Ishikawa (cell line): Measurements from ENCODE around the gene FAM171A1.

Experiments
- CREB1 ChIP-seq: IDR thresholded peaks from 2 replicates; pipeline ENCODE4 v1.6.1; 2012; ENCODE audit warnings: low read depth
- EGR1 ChIP-seq: IDR thresholded peaks from 2 replicates; pipeline ENCODE4 v1.6.1; 2012
- EP300 ChIP-seq: IDR thresholded peaks from 2 replicates; pipeline ENCODE4 v1.6.1; 2012; ENCODE audit warnings: borderline replicate concordance
- FOXM1 ChIP-seq: IDR thresholded peaks from 2 replicates; pipeline ENCODE4 v1.6.1; 2012; ENCODE audit warnings: low read depth, borderline replicate concordance
- MAX ChIP-seq: IDR thresholded peaks from 2 replicates; pipeline ENCODE4 v1.6.1; 2012
- RAD21 ChIP-seq: IDR thresholded peaks from 2 replicates; pipeline ENCODE4 v1.6.1; 2012; ENCODE audit warnings: low read depth
- TAF1 ChIP-seq: IDR thresholded peaks from 2 replicates; pipeline ENCODE4 v1.6.1; 2012; ENCODE audit warnings: low read depth, mild to moderate bottlenecking
- TCF12 ChIP-seq: IDR thresholded peaks from 2 replicates; pipeline ENCODE4 v1.6.1; 2012; ENCODE audit warnings: low read depth
- YY1 ChIP-seq: IDR thresholded peaks from 2 replicates; pipeline ENCODE4 v1.6.1; 2012; ENCODE audit warnings: low read depth
- TF ChIP-seq, protein P1 (sequence below): IDR thresholded peaks from 2 replicates; pipeline ENCODE4 v1.6.1; 2012; ENCODE audit warnings: low read depth, mild to moderate bottlenecking

- TF ChIP-seq FOXM1 (no peak), YY1 (no peak), MAX (no peak), EGR1 (no peak), RAD21 (no peak), CREB1 (no peak), EP300 (no peak), TCF12 (no peak), TAF1 (no peak)
- TF ChIP-seq, protein P1, sequence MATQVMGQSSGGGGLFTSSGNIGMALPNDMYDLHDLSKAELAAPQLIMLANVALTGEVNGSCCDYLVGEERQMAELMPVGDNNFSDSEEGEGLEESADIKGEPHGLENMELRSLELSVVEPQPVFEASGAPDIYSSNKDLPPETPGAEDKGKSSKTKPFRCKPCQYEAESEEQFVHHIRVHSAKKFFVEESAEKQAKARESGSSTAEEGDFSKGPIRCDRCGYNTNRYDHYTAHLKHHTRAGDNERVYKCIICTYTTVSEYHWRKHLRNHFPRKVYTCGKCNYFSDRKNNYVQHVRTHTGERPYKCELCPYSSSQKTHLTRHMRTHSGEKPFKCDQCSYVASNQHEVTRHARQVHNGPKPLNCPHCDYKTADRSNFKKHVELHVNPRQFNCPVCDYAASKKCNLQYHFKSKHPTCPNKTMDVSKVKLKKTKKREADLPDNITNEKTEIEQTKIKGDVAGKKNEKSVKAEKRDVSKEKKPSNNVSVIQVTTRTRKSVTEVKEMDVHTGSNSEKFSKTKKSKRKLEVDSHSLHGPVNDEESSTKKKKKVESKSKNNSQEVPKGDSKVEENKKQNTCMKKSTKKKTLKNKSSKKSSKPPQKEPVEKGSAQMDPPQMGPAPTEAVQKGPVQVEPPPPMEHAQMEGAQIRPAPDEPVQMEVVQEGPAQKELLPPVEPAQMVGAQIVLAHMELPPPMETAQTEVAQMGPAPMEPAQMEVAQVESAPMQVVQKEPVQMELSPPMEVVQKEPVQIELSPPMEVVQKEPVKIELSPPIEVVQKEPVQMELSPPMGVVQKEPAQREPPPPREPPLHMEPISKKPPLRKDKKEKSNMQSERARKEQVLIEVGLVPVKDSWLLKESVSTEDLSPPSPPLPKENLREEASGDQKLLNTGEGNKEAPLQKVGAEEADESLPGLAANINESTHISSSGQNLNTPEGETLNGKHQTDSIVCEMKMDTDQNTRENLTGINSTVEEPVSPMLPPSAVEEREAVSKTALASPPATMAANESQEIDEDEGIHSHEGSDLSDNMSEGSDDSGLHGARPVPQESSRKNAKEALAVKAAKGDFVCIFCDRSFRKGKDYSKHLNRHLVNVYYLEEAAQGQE: no peak
These were observed 10.3 kb upstream of the FAM171A1 start for GRCh38 chr10:15381420-15381819.
